Measurements from ENCODE around the gene NEUROG1. TPM values are rescaled to one million over a fixed set of nuclear protein-coding genes. Genes with fewer than 3 reads are reported as not detected.

The NEUROG1 gene
- total RNA-seq: not detected

- no peak for ATAC-seq (ENCODE audit: low FRiP score)
These were observed at the start of gene NEUROG1 for GRCh38 chr5:135535820-135536801. Gene NEUROG1 (minus strand): TSS chr5:135535964. CDS start chr5:135535690, 274 bp downstream.

GRCh38 chr5:135584918-135585317 is 49.2 kb upstream of the NEUROG1 start:
- TF ChIP-seq CTCF (IDR thresholded peaks at IDR 0.05): no peak
- DNase-seq (ENCODE audit: low spot score) (no peak), ATAC-seq (ENCODE audit: low FRiP score) (no peak)

More at GRCh38 chr5:135535820-135536801, at the start of gene NEUROG1:
- no peak for TF ChIP-seq CTCF (IDR thresholded peaks at IDR 0.05)
- no peak for DNase-seq (ENCODE audit: low spot score)

- DNase-seq (ENCODE audit: low spot score): no peak
- no peak for TF ChIP-seq CTCF (IDR thresholded peaks at IDR 0.05)
- no peak for ATAC-seq (ENCODE audit: low FRiP score)
These were observed 48.5 kb upstream of the NEUROG1 start for GRCh38 chr5:135584276-135584675.

GRCh38 chr5:135582099-135582781 is 46.5 kb upstream of the NEUROG1 start:
- TF ChIP-seq CTCF (IDR thresholded peaks at IDR 0.05): no peak
- DNase-seq (ENCODE audit: low spot score): no peak
- ATAC-seq (ENCODE audit: low FRiP score): no peak

GRCh38 chr5:135578685-135579341 is 43.0 kb upstream of the NEUROG1 start, which contains the start of gene CXCL14:
Gene CXCL14 (minus strand): TSS chr5:135578991. CDS start chr5:135578778, 213 bp downstream.
- TF ChIP-seq CTCF (IDR thresholded peaks at IDR 0.05): no peak
- DNase-seq (ENCODE audit: low spot score): no peak

GRCh38 chr5:135578305-135578684 is 42.5 kb upstream of the NEUROG1 start:
- DNase-seq (ENCODE audit: low spot score) (no peak), ATAC-seq (ENCODE audit: low FRiP score) (no peak)
- TF ChIP-seq CTCF (IDR thresholded peaks at IDR 0.05): no peak

More at GRCh38 chr5:135578685-135579341, 43.0 kb upstream of the NEUROG1 start, which contains the start of gene CXCL14:
- peak; percentile 75 for ATAC-seq (ENCODE audit: low FRiP score)

Measured in omental fat pad (tissue), 4 donors.